Measurements from ENCODE around the gene ANKRD65.

GRCh38 chr1:1371746-1372711, 49.0 kb downstream of the ANKRD65 start:
- TF ChIP-seq POLR2AphosphoS5 (IDR thresholded peaks at IDR 0.05; ENCODE audit: low read depth, low read length) (no peak; the same call in 1 of the 2 replicates), POLR2A (IDR thresholded peaks at IDR 0.05; ENCODE audit: low read depth, low read length) (no peak), POU2F2 (IDR thresholded peaks at IDR 0.05; ENCODE audit: low read depth, low read length) (no peak), TAF1 (IDR thresholded peaks at IDR 0.05; ENCODE audit: low read depth, low read length) (no peak), SPI1 (IDR thresholded peaks at IDR 0.05; ENCODE audit: low read depth, low read length) (no peak), PAX5 (IDR thresholded peaks at IDR 0.05; ENCODE audit: insufficient read depth, low read length, severe bottlenecking) (no peak)

Data from GM12891 (cell line).